ENCODE results near the gene KLHL1. TPM values are rescaled to one million over a fixed set of nuclear protein-coding genes. Genes with fewer than 3 reads are reported as not detected.

The KLHL1 gene
- total RNA-seq, 1 experiment from 2014 or later, result not detected

DNA sequence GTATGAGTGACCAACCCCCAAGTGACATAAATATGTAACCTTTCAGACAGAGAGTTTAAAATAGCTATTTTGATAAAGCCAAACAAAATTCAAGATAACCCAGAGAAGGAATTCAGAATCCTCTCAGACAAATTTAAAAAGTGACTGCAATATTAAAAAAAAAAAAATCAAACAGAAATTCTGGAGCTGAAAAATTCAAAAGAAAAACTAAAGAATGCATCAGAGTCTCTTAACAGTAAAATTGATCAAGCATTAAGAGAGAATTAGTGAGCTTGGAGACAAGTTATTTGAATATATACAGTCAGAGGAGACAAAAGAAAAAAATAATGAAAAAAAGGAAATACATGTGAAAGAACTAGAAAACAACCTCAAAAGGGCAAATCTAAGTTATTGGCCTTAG lies 53.7 kb downstream of the KLHL1 start:
- TF ChIP-seq, protein P1, sequence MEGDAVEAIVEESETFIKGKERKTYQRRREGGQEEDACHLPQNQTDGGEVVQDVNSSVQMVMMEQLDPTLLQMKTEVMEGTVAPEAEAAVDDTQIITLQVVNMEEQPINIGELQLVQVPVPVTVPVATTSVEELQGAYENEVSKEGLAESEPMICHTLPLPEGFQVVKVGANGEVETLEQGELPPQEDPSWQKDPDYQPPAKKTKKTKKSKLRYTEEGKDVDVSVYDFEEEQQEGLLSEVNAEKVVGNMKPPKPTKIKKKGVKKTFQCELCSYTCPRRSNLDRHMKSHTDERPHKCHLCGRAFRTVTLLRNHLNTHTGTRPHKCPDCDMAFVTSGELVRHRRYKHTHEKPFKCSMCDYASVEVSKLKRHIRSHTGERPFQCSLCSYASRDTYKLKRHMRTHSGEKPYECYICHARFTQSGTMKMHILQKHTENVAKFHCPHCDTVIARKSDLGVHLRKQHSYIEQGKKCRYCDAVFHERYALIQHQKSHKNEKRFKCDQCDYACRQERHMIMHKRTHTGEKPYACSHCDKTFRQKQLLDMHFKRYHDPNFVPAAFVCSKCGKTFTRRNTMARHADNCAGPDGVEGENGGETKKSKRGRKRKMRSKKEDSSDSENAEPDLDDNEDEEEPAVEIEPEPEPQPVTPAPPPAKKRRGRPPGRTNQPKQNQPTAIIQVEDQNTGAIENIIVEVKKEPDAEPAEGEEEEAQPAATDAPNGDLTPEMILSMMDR (IDR thresholded peaks at IDR 0.05; ENCODE audit: unreplicated experiment), result no peak
- intact Hi-C loops (cut with micrococcal nuclease; ENCODE audit: unreplicated experiment), result no loop called here
- no peak for DNase-seq
- Mint-ChIP-seq H3K4me3 (ENCODE audit: low read depth, unreplicated experiment) (no peak overlapping the region), H3K36me3 (ENCODE audit: insufficient read depth, unreplicated experiment) (no peaks in the 10 kb centered on the region), H3K4me1 (ENCODE audit: low read depth, unreplicated experiment) (no peaks in the 10 kb centered on the region), H3K27me3 (ENCODE audit: unreplicated experiment) (no peaks in the 10 kb centered on the region), H3K27ac (ENCODE audit: unreplicated experiment) (no peak overlapping the region), H3K9me3 (ENCODE audit: low read depth, unreplicated experiment) (no peaks in the 10 kb centered on the region)
- BruUV-seq (replicated peaks), result no TSS peak
- CTCF ChIA-PET, result no interaction called here

DNA sequence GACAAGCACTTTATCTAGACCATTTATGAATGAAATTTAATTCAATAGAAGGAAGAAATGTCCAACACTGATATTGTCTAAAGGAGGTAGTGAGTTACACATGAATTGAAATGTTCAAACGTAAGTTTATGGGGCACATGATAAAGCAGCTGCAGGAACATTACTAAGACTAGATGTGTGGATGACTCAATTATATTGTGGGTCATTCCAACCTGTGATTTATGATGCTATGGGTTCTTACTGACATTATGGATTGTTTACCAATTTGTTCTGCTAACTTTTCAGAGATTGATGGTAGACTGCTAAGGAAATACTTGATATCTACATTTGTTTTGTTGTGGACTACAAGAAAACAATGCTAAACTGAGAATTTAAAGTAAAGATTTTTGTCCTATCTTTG lies 56.7 kb downstream of the KLHL1 start:
- Mint-ChIP-seq H3K9me3 (ENCODE audit: low read depth, unreplicated experiment) (no peaks in the 10 kb centered on the region), H3K36me3 (ENCODE audit: insufficient read depth, unreplicated experiment) (no peaks in the 10 kb centered on the region), H3K4me1 (ENCODE audit: low read depth, unreplicated experiment) (no peaks in the 10 kb centered on the region), H3K27me3 (ENCODE audit: unreplicated experiment) (no peaks in the 10 kb centered on the region), H3K4me3 (ENCODE audit: low read depth, unreplicated experiment) (no peak overlapping the region), H3K27ac (ENCODE audit: unreplicated experiment) (no peak overlapping the region)
- intact Hi-C loops (cut with micrococcal nuclease; ENCODE audit: unreplicated experiment), result no loop called here
- DNase-seq, result no peak
- BruUV-seq (replicated peaks), result no TSS peak
- TF ChIP-seq, protein P1 (IDR thresholded peaks at IDR 0.05; ENCODE audit: unreplicated experiment), result no peak
- CTCF ChIA-PET, result no interaction called here

DNA sequence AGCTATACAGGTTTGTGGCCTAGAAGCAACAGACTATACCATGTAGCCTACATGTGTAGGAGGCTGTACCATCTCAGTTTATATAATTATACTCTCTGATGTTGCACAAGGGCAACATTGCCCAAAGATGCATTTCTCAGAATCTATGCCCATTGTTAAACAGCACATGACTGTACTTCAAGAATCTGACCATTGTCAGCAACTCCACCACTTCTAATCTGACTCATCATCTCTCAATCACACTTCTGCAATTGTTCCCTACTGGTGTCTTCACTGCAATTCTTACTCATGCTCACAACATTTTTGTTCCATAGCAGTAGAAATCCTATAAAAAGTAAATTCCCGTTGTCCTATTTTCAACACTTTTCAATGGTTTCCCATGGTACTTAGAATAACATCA lies 64.6 kb downstream of the KLHL1 start:
- H3K4me3 Mint-ChIP-seq (ENCODE audit: low read depth, unreplicated experiment), result no peak overlapping the region
- CTCF ChIA-PET, result no interaction called here
- no TSS peak for BruUV-seq (replicated peaks)
- no peaks in the 10 kb centered on the region for H3K27me3 Mint-ChIP-seq (ENCODE audit: unreplicated experiment)
- H3K4me1 Mint-ChIP-seq (ENCODE audit: low read depth, unreplicated experiment), result no peaks in the 10 kb centered on the region
- H3K27ac Mint-ChIP-seq (ENCODE audit: unreplicated experiment), result no peak overlapping the region
- TF ChIP-seq, protein P1 (IDR thresholded peaks at IDR 0.05; ENCODE audit: unreplicated experiment), result no peak
- H3K36me3 Mint-ChIP-seq (ENCODE audit: insufficient read depth, unreplicated experiment), result no peaks in the 10 kb centered on the region
- intact Hi-C loops (cut with micrococcal nuclease; ENCODE audit: unreplicated experiment), result no loop called here
- no peaks in the 10 kb centered on the region for H3K9me3 Mint-ChIP-seq (ENCODE audit: low read depth, unreplicated experiment)
- DNase-seq, result no peak

DNA sequence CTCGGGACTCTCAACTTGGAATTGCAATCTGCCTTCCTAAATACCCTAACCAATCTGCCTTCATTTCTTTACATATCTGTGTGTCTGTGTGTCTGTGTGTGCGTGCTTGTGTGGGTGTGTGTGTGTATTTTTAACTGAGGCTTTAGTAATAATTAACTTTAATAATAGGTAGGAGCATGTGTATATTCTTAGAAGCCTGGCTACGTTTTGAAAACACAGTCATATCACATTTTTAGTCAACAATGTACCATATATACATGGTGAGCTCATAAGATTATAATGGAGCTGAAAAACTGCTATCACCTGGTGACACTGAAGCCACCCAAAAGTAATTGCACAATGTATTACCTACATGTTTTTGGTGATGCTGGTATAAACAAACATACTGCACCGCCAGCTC lies 66.1 kb downstream of the KLHL1 start:
- BruUV-seq (replicated peaks), result no TSS peak
- H3K4me1 Mint-ChIP-seq (ENCODE audit: low read depth, unreplicated experiment), result no peaks in the 10 kb centered on the region
- CTCF ChIA-PET, result no interaction called here
- no peak for DNase-seq
- intact Hi-C loops (cut with micrococcal nuclease; ENCODE audit: unreplicated experiment), result no loop called here
- TF ChIP-seq, protein P1 (IDR thresholded peaks at IDR 0.05; ENCODE audit: unreplicated experiment), result no peak
- no peaks in the 10 kb centered on the region for H3K27me3 Mint-ChIP-seq (ENCODE audit: unreplicated experiment)
- no peaks in the 10 kb centered on the region for H3K36me3 Mint-ChIP-seq (ENCODE audit: insufficient read depth, unreplicated experiment)
- H3K27ac Mint-ChIP-seq (ENCODE audit: unreplicated experiment), result no peak overlapping the region
- H3K9me3 Mint-ChIP-seq (ENCODE audit: low read depth, unreplicated experiment), result no peaks in the 10 kb centered on the region
- no peak overlapping the region for H3K4me3 Mint-ChIP-seq (ENCODE audit: low read depth, unreplicated experiment)

DNA sequence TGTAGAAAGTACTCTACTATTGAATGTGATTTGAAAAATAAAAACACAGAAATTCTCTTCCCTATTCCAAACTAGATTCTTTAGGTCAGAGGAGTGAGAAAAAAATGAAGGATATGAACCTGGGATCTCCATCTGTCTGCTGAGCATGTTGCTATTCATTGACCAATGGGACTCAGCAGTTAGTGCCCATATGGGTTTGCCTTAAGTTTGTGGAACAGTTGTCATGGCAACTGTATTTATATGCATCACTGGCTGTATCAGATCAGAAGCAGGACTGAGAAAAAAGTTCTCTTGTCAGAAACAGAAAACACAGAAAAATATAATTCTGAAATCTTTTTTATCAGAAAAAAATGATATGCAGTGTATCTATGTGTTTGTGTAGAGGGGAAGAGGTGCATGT lies 74.0 kb downstream of the KLHL1 start:
- no peaks in the 10 kb centered on the region for H3K9me3 Mint-ChIP-seq (ENCODE audit: low read depth, unreplicated experiment)
- H3K27ac Mint-ChIP-seq (ENCODE audit: unreplicated experiment), result no peak overlapping the region
- no peak overlapping the region for H3K4me3 Mint-ChIP-seq (ENCODE audit: low read depth, unreplicated experiment)
- H3K4me1 Mint-ChIP-seq (ENCODE audit: low read depth, unreplicated experiment), result no peaks in the 10 kb centered on the region
- no TSS peak for BruUV-seq (replicated peaks)
- TF ChIP-seq, protein P1 (IDR thresholded peaks at IDR 0.05; ENCODE audit: unreplicated experiment), result no peak
- no peak for DNase-seq
- no peaks in the 10 kb centered on the region for H3K36me3 Mint-ChIP-seq (ENCODE audit: insufficient read depth, unreplicated experiment)
- H3K27me3 Mint-ChIP-seq (ENCODE audit: unreplicated experiment), result no peaks in the 10 kb centered on the region
- CTCF ChIA-PET, result no interaction called here
- intact Hi-C loops (cut with micrococcal nuclease; ENCODE audit: unreplicated experiment), result no loop called here
